CD4-positive, alpha-beta T cell treated with Interleukin-17A for 4 hours (primary cell): ENCODE data around the gene ZBTB44.
A peak's percentile ranks its signal among the peaks of the same experiment; 100 is the strongest.

Experiments used
- DNase-seq: peaks from one replicate; pipeline ENCODE4 v3.0.0-alpha.2; 2020; ENCODE audit warnings: mixed read lengths

Gene ZBTB44

DNA sequence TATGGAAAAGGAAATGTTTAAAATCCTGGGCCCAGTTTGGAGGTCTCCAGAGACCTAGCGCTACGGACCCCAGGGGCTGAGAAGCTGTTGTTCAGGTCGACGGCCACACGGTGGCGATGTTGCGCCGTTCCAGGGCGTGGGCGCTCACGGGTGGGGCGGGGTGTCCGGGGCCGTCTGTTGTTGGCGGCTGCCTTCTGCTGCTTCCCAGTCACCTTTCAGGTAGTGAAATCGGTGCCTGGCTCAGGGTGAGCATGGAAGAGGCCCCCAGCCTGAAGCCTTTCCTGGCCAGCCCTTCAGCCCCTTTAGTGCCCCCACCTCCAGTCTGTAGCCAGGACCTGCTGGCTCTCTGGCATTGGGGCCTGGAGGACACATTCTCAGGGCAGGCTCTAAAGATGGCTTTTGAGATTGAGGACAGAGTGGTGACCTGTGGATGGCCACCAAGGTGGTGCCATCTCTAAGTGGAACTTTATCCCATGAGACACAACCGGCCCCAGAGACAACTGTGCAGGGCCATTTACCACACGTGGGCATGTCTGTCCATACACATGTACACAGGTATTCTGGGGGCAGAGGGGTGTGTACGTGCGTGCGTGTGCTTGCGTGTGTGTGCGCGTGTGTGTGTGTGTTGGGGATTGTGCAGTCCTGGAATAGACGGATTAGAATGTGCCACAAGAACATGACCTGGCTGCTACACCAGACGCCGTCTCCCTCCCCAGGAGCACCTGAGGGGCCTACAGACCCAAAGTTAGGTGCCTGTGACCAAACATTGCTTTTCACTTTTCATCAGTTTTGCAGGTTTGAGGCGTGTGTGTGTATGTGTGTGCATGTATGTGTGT is 101.4 kb downstream of the ZBTB44 start:
- DNase-seq, result peak; percentile 81

DNA sequence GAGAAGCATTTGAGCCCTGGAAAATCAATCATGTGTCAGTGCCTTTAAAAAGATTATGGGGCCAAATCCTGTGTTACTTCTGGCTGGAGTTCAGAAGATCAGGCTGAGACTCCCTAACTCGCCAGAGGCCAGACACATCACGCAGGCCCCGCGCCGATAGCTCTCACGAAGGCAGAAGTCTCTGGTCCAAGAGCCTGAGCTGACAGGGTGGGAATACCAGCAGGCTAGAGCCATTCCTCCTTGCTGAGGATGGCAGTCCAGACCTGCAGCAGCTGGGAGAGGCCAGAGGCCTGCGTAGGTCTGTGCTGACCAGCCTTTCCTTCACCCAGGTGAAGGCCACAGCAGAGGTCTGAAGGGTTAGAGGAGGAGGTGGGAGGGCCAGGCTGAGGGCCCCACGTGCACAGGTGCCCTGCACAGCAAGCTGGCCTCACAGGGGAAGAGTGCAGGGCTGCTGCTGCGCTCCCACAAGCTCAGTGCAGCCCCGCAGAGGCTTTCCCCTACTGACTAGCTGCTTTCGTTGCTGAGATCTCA is 102.2 kb downstream of the ZBTB44 start:
- DNase-seq, result no peak

DNA sequence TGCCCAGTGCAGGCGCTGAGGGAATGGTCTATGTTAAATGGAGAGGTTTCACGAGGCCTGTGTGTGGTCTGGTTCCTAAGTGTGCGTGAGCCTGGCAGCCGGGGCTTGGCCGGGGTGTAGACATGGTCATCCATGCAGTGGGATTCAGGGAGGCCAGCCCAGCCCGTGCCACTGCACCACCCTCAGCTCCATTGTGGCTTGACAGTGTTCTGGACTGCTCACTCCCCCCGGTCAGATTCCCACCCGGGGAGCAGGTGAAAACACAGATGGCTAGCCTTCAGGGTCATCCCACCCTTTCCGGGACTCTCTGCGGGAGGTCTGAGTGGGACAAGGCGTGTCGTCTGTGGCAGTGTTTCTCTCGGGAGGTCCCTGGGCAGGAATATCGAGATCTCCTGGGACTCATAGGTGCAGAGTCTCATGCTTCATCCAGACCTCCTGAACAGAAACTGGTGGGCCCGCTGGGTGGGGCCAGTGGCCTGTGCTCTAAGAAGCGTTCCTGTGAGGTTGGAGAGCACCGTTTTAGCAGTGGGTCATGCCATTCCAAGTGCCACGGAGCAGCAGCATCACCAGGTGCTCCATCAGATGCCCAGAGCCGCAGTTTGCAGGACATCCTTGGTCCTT is 102.8 kb downstream of the ZBTB44 start:
- DNase-seq, result no peak

- DNase-seq, result no peak
Observed at GRCh38 chr11:130211144-130211543, 103.6 kb downstream of the ZBTB44 start.

- DNase-seq, result no peak
Observed at GRCh38 chr11:130209954-130210854, 104.5 kb downstream of the ZBTB44 start.

GRCh38 chr11:130209128-130209932 is 105.4 kb downstream of the ZBTB44 start:
- DNase-seq, result no peak

- DNase-seq, result no peak
Observed at GRCh38 chr11:130208241-130209127, 106.2 kb downstream of the ZBTB44 start.

- no peak for DNase-seq
Observed at GRCh38 chr11:130206141-130206540, 108.6 kb downstream of the ZBTB44 start.

DNA sequence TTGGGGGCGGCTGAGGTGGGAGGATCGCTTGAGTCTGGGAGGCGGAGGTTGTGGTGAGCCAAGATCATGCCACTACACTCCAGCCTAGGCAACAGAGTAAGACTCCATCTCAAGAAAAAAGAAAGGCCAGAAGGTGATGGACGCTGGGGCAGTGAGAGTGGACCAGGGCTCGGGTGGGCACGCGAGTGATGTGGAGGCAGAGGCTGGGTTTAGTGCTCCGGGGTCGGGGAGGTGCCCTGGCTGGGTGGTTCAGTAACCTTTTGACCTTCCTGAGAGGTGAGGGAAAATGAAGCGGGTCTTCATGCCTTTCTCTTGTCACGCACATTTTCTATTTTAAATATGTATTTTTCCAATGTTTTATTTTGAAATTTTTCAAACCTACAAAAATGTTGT is 110.0 kb downstream of the ZBTB44 start:
- DNase-seq, result no peak

DNA sequence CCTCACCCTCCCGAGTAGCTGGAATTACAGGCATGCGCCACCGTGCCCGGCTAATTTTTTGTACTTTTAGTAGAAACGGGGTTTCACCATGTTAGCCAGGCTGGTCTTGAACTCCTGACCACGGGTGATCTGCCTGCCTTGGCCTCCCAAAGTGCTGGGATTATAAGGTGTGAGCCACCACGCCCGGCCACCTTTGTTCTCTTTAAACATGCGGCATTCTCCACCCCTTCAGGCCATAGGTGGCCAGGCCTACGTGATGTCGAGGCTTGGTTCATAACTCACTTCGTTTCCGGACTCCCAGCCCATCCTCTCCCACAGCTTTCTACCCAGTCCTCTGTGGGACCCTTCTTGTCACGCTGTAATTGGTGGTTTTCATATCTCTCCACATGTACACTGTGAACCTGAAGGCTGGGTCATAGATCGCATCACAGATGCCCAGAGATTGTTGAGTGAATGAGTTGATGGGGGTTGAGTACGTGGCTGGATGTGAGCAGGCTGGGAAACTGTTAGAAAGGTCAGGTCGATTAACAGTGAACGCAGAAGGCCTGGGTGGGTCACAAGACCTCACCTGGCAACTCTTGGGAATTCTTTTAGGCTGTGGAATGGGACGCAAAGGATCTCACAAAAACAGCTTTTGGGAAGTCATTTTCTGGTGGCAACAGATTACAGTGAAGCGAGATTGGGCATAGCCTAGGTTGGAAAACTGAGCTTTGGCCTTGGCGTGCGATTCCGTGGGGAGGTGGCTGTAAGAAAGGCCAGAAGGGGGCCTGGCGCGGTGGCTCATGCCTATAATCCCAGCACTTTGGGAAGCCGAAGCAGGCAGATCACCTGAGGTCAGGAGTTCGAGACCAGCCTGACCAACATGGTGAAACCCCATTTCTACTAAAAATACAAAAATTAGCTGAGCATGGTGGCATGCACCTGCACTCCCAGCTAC is 110.7 kb downstream of the ZBTB44 start:
- no peak for DNase-seq

DNA sequence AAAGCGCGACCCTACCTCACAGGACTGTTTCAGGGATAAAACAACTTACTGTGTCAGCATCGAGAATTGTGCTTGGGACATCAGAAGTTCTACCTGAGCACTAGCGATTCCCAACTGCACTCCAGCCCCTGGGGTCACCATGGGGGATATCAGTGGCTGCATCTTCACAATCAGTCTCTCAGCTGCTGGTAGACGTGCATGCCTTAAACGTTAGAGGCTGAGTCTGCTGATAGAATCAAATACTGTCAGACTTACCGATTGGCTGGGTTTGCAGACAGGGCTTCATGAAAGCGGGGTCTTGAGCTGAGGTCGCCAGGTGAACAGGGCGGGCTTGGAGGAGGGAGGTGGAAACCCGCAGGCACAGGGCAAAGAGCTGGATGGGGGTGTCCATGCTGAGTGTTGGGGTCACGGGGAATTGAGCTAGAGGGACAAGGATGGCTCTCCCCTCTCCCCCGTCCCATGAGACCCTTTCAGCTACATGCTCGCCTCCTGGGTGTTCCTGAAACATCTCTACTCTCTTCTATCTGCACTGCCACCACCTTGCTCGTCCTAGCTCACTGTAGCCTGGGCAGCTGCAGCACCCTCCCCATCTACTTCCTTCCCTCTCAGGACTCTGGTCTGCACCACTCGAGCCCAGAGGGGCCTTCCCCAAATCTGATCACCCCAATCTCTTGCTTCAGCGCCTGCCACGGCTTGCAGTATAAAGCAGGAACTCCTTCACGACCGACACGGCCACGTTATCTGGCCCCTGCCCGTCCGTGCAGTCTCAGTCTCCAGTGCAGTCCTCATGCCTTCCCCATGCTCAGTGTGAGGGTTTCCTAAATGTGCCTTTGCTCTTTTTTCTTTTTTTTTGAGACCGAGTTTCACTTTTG is 111.7 kb downstream of the ZBTB44 start:
- DNase-seq, result no peak

DNA sequence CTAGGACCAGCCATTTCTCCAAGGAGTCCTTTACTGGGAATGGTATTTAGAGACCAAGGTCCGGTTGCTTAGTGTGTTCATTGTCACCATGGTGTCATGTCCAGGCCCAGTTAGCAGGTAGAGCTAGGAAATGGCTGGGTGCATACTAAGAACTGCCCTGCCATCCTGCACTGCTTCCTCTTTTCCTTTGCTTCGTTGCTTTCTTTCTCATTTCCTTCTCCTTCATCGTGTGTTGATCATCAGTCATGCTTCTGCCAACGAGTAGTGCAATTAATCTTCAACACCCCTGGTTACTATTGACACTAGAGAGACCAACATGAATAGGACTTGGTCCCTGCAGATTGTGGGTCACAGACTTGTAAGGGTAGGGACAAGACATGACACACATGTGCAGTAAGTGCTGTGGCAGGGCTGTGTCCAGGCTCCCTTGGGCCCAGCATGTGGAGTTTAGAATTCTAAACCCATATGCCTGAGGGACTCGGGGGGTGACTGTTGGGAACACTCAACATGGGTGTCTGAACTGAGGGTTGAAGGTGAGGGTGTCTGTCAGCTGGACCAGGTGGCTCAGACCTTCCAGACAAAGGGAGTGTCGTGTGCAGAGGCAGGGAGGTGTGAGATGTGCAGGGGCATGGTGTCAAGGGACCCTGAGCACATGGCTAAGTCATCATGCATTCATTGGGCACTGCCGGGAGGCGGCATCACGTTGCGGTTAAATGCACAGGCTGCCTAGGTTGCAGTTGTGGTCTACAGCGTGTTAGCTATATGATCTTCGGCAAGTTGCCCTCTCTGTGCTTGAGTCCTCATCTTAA is 112.5 kb downstream of the ZBTB44 start:
- no peak for DNase-seq

DNA sequence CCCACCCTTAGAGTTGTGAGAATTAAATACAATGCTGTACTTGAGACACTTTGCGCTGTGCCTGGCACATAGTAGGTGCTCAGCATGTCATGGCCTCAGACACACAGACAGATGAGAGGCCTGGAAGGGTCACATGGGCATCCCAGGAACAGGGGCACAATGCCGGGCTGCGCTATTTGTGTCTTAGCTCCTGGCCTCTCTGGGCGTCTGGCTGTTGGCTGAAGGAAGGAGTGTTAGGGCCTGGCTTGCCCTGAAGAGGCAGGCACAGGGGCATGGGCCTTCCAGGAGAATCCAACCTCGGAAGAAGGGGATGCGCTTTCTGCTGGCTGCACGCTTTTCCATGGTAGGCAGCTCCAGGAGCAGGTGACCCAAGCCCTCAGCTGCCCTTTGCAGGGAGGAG is 113.7 kb downstream of the ZBTB44 start:
- DNase-seq, result no peak

DNA sequence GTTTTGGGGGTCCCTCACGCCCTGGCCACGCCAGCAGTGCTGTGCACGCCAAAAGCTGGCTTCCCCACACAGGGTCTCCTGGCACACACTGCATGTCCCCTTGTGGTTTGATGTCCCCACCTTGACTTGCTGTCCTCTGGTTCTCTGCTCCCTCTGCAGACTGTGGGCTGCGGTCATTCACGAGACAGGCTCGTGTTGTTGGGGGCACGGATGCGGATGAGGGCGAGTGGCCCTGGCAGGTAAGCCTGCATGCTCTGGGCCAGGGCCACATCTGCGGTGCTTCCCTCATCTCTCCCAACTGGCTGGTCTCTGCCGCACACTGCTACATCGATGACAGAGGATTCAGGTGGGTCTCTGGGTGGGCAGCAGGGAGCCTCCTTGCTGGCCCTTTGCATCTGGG is 114.9 kb downstream of the ZBTB44 start:
- no peak for DNase-seq

GRCh38 chr11:130198964-130199363 is 115.8 kb downstream of the ZBTB44 start:
- DNase-seq, result no peak

GRCh38 chr11:130198292-130198691 is 116.4 kb downstream of the ZBTB44 start:
- no peak for DNase-seq

DNA sequence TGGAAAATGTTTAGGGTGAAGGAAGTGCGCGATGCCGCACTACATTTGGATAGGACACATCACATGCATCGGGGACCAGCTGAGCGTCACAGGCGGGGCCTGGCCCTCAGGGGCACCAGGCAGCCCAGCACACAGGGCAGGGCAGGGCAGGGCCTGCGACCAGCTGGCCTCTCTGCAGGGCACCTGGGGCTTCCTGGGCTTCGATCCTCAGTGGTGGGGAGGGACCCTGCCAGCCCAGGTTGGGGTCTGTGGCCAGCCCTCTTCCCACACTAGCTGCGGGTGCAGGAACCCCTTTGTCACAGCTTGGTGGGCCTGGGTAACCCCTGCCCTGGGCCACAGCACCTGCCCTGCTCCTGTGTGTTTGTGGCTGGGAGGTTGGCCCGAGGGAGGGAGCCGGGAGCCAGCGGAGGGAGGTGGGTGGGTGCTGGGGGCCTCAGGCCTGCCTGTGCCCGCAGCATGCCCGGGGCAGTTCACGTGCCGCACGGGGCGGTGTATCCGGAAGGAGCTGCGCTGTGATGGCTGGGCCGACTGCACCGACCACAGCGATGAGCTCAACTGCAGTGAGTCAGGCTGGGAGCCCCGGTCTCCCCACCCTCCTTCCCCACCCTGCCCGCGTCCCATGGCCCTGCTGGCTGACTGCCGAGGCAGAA is 117.2 kb downstream of the ZBTB44 start:
- DNase-seq, result no peak
